ENCODE measurements around the gene PRR16.
"Not testable (repeated sequence)": the region's sequence is repeated elsewhere in the genome, so short reads cannot be mapped to it uniquely, and the experiment has no call there.

PRR16 gene

GRCh38 chr5:120450910-120451309 lies 13.2 kb upstream of the PRR16 start:
- DNase-seq (ENCODE audit: low spot score): no peak
- TF ChIP-seq CTCF (IDR thresholded peaks at IDR 0.05): no peak

GRCh38 chr5:120451445-120451844 lies 12.7 kb upstream of the PRR16 start:
- DNase-seq (ENCODE audit: low spot score): no peak
- no peak overlapping the region for H3K4me3 ChIP-seq

More at GRCh38 chr5:120450910-120451309, 13.2 kb upstream of the PRR16 start:
- no peak overlapping the region for H3K4me3 ChIP-seq
- H3K27ac ChIP-seq: no peak overlapping the region

GRCh38 chr5:120452471-120452870 lies 11.6 kb upstream of the PRR16 start:
- no peak for DNase-seq (ENCODE audit: low spot score)
- Histone ChIP-seq H3K4me3 (no peak overlapping the region), H3K27ac (no peak overlapping the region)
- TF ChIP-seq CTCF (IDR thresholded peaks at IDR 0.05): no peak

More at GRCh38 chr5:120451445-120451844, 12.7 kb upstream of the PRR16 start:
- no peak for TF ChIP-seq CTCF (IDR thresholded peaks at IDR 0.05)
- H3K27ac ChIP-seq: no peak overlapping the region

GRCh38 chr5:120454094-120454798 lies 9.9 kb upstream of the PRR16 start:
- Histone ChIP-seq H3K4me3 (peak overlapping the region; percentile 22), H3K27ac (peak overlapping the region; percentile 36 to 62)
- TF ChIP-seq CTCF (IDR thresholded peaks at IDR 0.05): no peak
- no peak for DNase-seq (ENCODE audit: low spot score)

- DNase-seq (ENCODE audit: low spot score): no peak
- TF ChIP-seq CTCF (IDR thresholded peaks at IDR 0.05): no peak
- Histone ChIP-seq H3K27ac (no peak overlapping the region), H3K4me3 (no peak overlapping the region)
These were observed 8.1 kb upstream of the PRR16 start for GRCh38 chr5:120456006-120456405.

- TF ChIP-seq CTCF (IDR thresholded peaks at IDR 0.05): peak; percentile 77
- DNase-seq (ENCODE audit: low spot score): peak; percentile 83
- peak overlapping the region; percentile 69 for H3K4me3 ChIP-seq
- peak overlapping the region; percentile 44 to 64 for H3K27ac ChIP-seq
These were observed 6.1 kb upstream of the PRR16 start for GRCh38 chr5:120457839-120458507.

- peak overlapping the region; percentile 69 for H3K4me3 ChIP-seq
- DNase-seq (ENCODE audit: low spot score); H3K27ac ChIP-seq: not testable (repeated sequence)
These were observed 5.6 kb upstream of the PRR16 start for GRCh38 chr5:120458508-120458847.

All from coronary artery (tissue), 2 donors.